ENCODE data around the gene SUV39H1. TPM values are rescaled to one million over a fixed set of nuclear protein-coding genes. Genes with fewer than 3 reads are reported as not detected.
A peak's percentile ranks its signal among the peaks of the same experiment; 100 is the strongest.

SUV39H1 gene, protein sequence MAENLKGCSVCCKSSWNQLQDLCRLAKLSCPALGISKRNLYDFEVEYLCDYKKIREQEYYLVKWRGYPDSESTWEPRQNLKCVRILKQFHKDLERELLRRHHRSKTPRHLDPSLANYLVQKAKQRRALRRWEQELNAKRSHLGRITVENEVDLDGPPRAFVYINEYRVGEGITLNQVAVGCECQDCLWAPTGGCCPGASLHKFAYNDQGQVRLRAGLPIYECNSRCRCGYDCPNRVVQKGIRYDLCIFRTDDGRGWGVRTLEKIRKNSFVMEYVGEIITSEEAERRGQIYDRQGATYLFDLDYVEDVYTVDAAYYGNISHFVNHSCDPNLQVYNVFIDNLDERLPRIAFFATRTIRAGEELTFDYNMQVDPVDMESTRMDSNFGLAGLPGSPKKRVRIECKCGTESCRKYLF
- total RNA-seq (2011; cell fraction: chromatin; rRNA removed; ENCODE audit: low replicate concordance), result 9.5 and 28.8 TPM in 2 replicates
- 29.4 and 31.5 TPM in 2 replicates for total RNA-seq (2011; cell fraction: nucleolus; rRNA removed)
- 20.1 and 21.3 TPM in 2 replicates for total RNA-seq (2011; cell fraction: nucleoplasm; rRNA removed)
- total RNA-seq (2014; rRNA removed) (21.7 and 29.1 TPM in 2 replicates), total RNA-seq (2014; rRNA removed; fragmentation: Illumina TruSeq; extraction: Trizol) (11.5 and 13.1 TPM in 2 replicates), total RNA-seq (2015; rRNA removed; fragmentation: Illumina TruSeq; extraction: Trizol) (17.9 and 19.0 TPM in 2 replicates), total RNA-seq (2021) (31.9 and 34.7 TPM in 2 replicates), polyA plus RNA-seq (2011; rRNA removed) (13.8 and 26.0 TPM in 2 replicates), polyA plus RNA-seq (2014; fragmentation: Illumina TruSeq; extraction: Trizol) (32.1 and 33.5 TPM in 2 replicates), polyA plus RNA-seq (2014; fragmentation: Nextera tagmentation; extraction: Ambion mirVana) (1 to 10 TPM; 4.7 to 6.5 TPM), polyA plus RNA-seq (2014; rRNA removed) (19.0 and 19.4 TPM in 2 replicates), polyA minus RNA-seq (2011; rRNA and poly(A)+ RNA removed) (16.9 and 18.2 TPM in 2 replicates), Bru-seq, nascent RNA (percentile 80 among the genes with signal in this experiment), BruChase-seq, experiment 1, labeled RNA remaining after a 2-hour chase (percentile 77 among the genes with signal in this experiment), BruChase-seq, experiment 2, labeled RNA remaining after a 6-hour chase (percentile 80 among the genes with signal in this experiment)
- polyA plus RNA-seq (2011; cell fraction: cytosol; rRNA removed), result 23.8 and 37.0 TPM in 2 replicates
- 38.1 and 50.4 TPM in 2 replicates for polyA plus RNA-seq (2011; cell fraction: nucleus; rRNA removed)
- 26.5 and 33.6 TPM in 2 replicates for polyA plus RNA-seq (2012)
- 18.5 and 20.0 TPM in 2 replicates for polyA minus RNA-seq (2011; cell fraction: cytosol; rRNA and poly(A)+ RNA removed)
- 15.3 and 17.7 TPM in 2 replicates for polyA minus RNA-seq (2011; cell fraction: nucleus; rRNA and poly(A)+ RNA removed)
- long read RNA-seq, experiment 1, transcript SUV39H1-202 (6 exons, 2,871 nt), result major isoform, 28 of 178 reads
- long read RNA-seq, experiment 1, transcript SUV39H1-203 (2 exons, 746 nt), result minor isoform, 15 of 178 reads
- long read RNA-seq, experiment 1, partial matches to known transcripts, result 26 of 178 reads
- long read RNA-seq, experiment 1, other reads (novel, unspliced or antisense), result 109 of 178 reads
- long read RNA-seq, experiment 2, transcript SUV39H1-202 (6 exons, 2,871 nt), result major isoform, 31 of 64 reads
- long read RNA-seq, experiment 2, partial matches to known transcripts, result 13 of 64 reads
- long read RNA-seq, experiment 2, other reads (novel, unspliced or antisense), result 20 of 64 reads
- long read RNA-seq, experiment 3, transcript SUV39H1-202 (6 exons, 2,871 nt), result major isoform, 23 of 33 reads
- long read RNA-seq, experiment 3, partial matches to known transcripts, result 5 of 33 reads
- long read RNA-seq, experiment 3, other reads (novel, unspliced or antisense), result 4 of 33 reads

DNA sequence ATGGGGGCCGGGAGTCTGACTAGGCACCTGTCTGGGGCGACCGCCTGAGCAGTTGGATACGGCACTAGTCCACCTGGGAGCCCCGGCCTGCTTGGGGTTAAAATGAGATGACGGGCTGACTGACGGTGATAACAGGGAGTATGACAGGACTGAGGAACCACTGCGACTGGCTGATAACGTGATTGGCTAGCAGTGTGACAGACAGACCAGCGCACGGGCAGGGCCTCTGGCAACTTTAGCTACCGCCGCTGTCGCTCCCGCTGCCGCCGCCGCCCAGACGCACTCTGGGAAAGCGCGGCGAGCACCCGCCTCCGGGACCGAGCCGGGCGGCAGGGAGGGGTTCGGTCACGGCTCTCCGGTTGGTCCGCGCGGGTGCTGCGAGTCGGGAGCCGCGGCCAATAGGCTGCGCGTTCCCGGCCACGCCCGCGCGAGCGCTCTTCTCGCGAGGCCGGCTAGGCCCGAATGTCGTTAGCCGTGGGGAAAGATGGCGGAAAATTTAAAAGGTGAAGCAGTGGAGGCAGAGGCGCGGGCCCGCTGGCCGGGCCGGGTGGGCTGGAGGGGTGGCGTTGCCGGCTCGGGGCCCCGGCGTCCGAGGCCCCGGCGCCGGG, at the start of gene SUV39H1:
Gene SUV39H1 (plus strand): TSS at position 434 of the 608 bp plus-strand sequence. CDS start 51 bp downstream, at position 485.
- H3K4me1 ChIP-seq (replicated peaks in 1 of 2; ENCODE audit: control insufficient read depth in 2 of 2, insufficient read depth in 2 of 2, low read length in 2 of 2), result peaks cover 28 to 32% of the 10 kb centered on the region in 2 experiments
- peak; percentile 97 for FAIRE-seq
- H3K4me3 ChIP-seq, result peak within 1 kb of the TSS; percentile 80
- CTCF ChIA-PET (ENCODE audit: low intra/inter-chr PET ratio), result no interaction called here
- peaks cover 9% of the 10 kb centered on the region for H4K20me1 ChIP-seq (replicated peaks; ENCODE audit: control insufficient read depth, insufficient read depth, low read length)
- peaks cover 45% of the 10 kb centered on the region for H3K79me2 ChIP-seq (ENCODE audit: control insufficient read depth, insufficient read depth, low read length)
- H3K9ac ChIP-seq (ENCODE audit: insufficient read depth in 1 of 2, low read depth in 2 of 2, low read length in 2 of 2), result peak within 1 kb of the TSS; percentile 93 to 94
- in situ Hi-C loops (cut with MboI), result no loop called here
- BruUV-seq (replicated peaks), result no TSS peak
- POLR2A ChIA-PET, result interaction anchor here (0.6 to 2.5 kb wide), 5 partner anchors 10 to 71 kb away, joined by 3 to 8 read pairs (median 4); no protein-coding TSS in a partner anchor
- peak; percentile 90 to 93 (median 91) for DNase-seq (ENCODE audit: extremely low read depth in 1 of 4, low spot score in 3 of 4)
- ATAC-seq, result peak; percentile 97
- H3K36me3 ChIP-seq (ENCODE audit: control insufficient read depth, insufficient read depth, low read length), result peaks cover 34% of the 10 kb centered on the region
- H3K27ac ChIP-seq (ENCODE audit: extremely low read depth, low read depth, low read length), result peak within 1 kb of the TSS; percentile 95
- H3K27me3 ChIP-seq (ENCODE audit: control insufficient read depth in 2 of 2, insufficient read depth in 2 of 2, low read length in 2 of 2), result no peaks in the 10 kb centered on the region
- peak within 1 kb of the TSS; percentile 75 for H2AFZ ChIP-seq (ENCODE audit: low read depth, low read length)
- H3K9me3 ChIP-seq (replicated peaks; ENCODE audit: control insufficient read depth, insufficient read depth, low read depth, low read length), result no peaks in the 10 kb centered on the region
- WGBS (ENCODE audit: insufficient coverage, low coverage, missing lambda C conversion rate), result 0% methylated on average over 16 of the region's 66 CpGs
- intact Hi-C loops (cut with micrococcal nuclease), result loop anchor here (5.0 kb wide), 2 partner anchors 91 to 106 kb away; partner anchors contain the start of genes GATA1 and HDAC6
- H3K9me1 ChIP-seq (ENCODE audit: control insufficient read depth, insufficient read depth, low read length), result no peaks in the 10 kb centered on the region
- H3K4me2 ChIP-seq (ENCODE audit: insufficient read depth, low read length), result peak within 1 kb of the TSS; percentile 93
- TF ChIP-seq NEUROD1 (IDR thresholded peaks at IDR 0.05; ENCODE audit: borderline replicate concordance, low read depth, low read length, partially characterized antibody) (peak; percentile 49), CXXC5 (CRISPR knock-in tag; IDR thresholded peaks at IDR 0.05) (peak; percentile 83), KAT7 (CRISPR knock-in tag; IDR thresholded peaks at IDR 0.05; ENCODE audit: borderline replicate concordance) (no peak), DACH1 (IDR thresholded peaks at IDR 0.05; ENCODE audit: partially characterized antibody) (no peak), PHF8 (IDR thresholded peaks at IDR 0.05; ENCODE audit: borderline replicate concordance, low read length) (peak; percentile 67; the same call in 1 of the 2 replicates), XRCC4 (IDR thresholded peaks at IDR 0.05; ENCODE audit: extremely low read depth, insufficient read depth, insufficient read length) (no peak), HDAC2 (IDR thresholded peaks at IDR 0.05) (no peak), SPI1 (IDR thresholded peaks at IDR 0.05; ENCODE audit: borderline replicate concordance, low read depth, low read length) (0 out of 2 replicates have a peak, but pooled peaks have one; percentile 2)
- TF ChIP-seq, protein P1, sequence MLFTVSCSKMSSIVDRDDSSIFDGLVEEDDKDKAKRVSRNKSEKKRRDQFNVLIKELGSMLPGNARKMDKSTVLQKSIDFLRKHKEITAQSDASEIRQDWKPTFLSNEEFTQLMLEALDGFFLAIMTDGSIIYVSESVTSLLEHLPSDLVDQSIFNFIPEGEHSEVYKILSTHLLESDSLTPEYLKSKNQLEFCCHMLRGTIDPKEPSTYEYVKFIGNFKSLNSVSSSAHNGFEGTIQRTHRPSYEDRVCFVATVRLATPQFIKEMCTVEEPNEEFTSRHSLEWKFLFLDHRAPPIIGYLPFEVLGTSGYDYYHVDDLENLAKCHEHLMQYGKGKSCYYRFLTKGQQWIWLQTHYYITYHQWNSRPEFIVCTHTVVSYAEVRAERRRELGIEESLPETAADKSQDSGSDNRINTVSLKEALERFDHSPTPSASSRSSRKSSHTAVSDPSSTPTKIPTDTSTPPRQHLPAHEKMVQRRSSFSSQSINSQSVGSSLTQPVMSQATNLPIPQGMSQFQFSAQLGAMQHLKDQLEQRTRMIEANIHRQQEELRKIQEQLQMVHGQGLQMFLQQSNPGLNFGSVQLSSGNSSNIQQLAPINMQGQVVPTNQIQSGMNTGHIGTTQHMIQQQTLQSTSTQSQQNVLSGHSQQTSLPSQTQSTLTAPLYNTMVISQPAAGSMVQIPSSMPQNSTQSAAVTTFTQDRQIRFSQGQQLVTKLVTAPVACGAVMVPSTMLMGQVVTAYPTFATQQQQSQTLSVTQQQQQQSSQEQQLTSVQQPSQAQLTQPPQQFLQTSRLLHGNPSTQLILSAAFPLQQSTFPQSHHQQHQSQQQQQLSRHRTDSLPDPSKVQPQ (CRISPR knock-in tag; IDR thresholded peaks at IDR 0.05; ENCODE audit: borderline replicate concordance), result no peak
- TF ChIP-seq, protein P2, sequence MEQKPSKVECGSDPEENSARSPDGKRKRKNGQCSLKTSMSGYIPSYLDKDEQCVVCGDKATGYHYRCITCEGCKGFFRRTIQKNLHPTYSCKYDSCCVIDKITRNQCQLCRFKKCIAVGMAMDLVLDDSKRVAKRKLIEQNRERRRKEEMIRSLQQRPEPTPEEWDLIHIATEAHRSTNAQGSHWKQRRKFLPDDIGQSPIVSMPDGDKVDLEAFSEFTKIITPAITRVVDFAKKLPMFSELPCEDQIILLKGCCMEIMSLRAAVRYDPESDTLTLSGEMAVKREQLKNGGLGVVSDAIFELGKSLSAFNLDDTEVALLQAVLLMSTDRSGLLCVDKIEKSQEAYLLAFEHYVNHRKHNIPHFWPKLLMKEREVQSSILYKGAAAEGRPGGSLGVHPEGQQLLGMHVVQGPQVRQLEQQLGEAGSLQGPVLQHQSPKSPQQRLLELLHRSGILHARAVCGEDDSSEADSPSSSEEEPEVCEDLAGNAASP (IDR thresholded peaks at IDR 0.05), result no peak

Data from K562 (cell line).